K562 (cell line): ENCODE measurements around the gene NEUROG3. TPM values are rescaled to one million over a fixed set of nuclear protein-coding genes. Genes with fewer than 3 reads are reported as not detected.

Experiments used
- ATAC-seq: fragments of 200-7000 bp; cut with Tn5 transposase; 3 replicates; pipeline ENCODE4 v1.9.1; 2020; ENCODE audit warnings: moderate library complexity
- BruUV-seq: library from RNA; stranded (reverse); fragments of 400-500 nt; replicated peaks from 2 replicates; lab custom pipeline; 2021; lab: Mats Ljungman, UMichigan
- CTCF ChIA-PET: fragments of 300-600 bp; formaldehyde crosslinking; extraction: SDS; loops from one replicate; lab custom pipeline; 2021; ENCODE audit warnings: low intra/inter-chr PET ratio; lab: Yijun Ruan, JAX
- POLR2A ChIA-PET: fragments of 300-600, 350-650 bp; sonication (Branson Sonifier 250); formaldehyde crosslinking; extraction: SDS; loops from one replicate; lab custom pipeline; 2021; ENCODE audit warnings: antibody characterized with exemption, inconsistent platforms; lab: Yijun Ruan, JAX
- DNase-seq, 4 experiments: peaks; one replicate each; pipeline versions ENCODE4 v3.0.0 to v3.0.0-alpha.2; 2011 to 2018; ENCODE audit warnings: low spot score in 3 of 4, mixed read lengths in 3 of 4; ENCODE audit errors: extremely low read depth in 1 of 4
- FAIRE-seq: peaks from 2 replicates; lab custom pipeline; 2011; peaks lifted over from hg19 to GRCh38; lab: Jason Lieb, UNC
- H2AFZ ChIP-seq: 2 replicates; pipeline ENCODE4 v1.6.0; 2011; ENCODE audit warnings: low read depth, low read length, control low read depth, inconsistent platforms
- H3K27ac ChIP-seq: fragments of 200-600 bp; 3 replicates; pipeline ENCODE4 v1.8.0; 2011; ENCODE audit warnings: low read depth, mild to moderate bottlenecking, control low read depth, inconsistent platforms, low read length, moderate library complexity, mixed read lengths; ENCODE audit errors: extremely low read depth
- H3K27me3 ChIP-seq, 2 experiments: fragments of 300-600 bp in 1 of 2; 2 replicates in 1 of 2; 3 replicates in 1 of 2; pipeline versions ENCODE4 v1.6.0 to v1.8.0; 2011; ENCODE audit warnings: inconsistent platforms in 2 of 2, low read length in 2 of 2, mild to moderate bottlenecking in 1 of 2, mixed read lengths in 1 of 2, moderate library complexity in 1 of 2; ENCODE audit not compliant: control insufficient read depth in 2 of 2, insufficient read depth in 2 of 2
- H3K36me3 ChIP-seq: fragments of 300-600 bp; 3 replicates; pipeline ENCODE4 v1.8.0; 2011; ENCODE audit warnings: mild to moderate bottlenecking, low read length, inconsistent platforms; ENCODE audit not compliant: control insufficient read depth, insufficient read depth
- H3K4me1 ChIP-seq, 2 experiments: fragments of 200-600 bp in 1 of 2; replicated peaks in 1 of 2; 2 replicates in 1 of 2; 3 replicates in 1 of 2; pipeline versions ENCODE4 v1.5.1 to v1.8.0; 2011; ENCODE audit warnings: inconsistent platforms in 2 of 2, low read length in 2 of 2, mild to moderate bottlenecking in 1 of 2, mixed read lengths in 1 of 2, moderate library complexity in 1 of 2; ENCODE audit not compliant: control insufficient read depth in 2 of 2, insufficient read depth in 2 of 2
- H3K4me2 ChIP-seq: 2 replicates; pipeline ENCODE4 v1.6.1; 2011; ENCODE audit warnings: low read length, control low read depth, inconsistent platforms, mixed read lengths; ENCODE audit not compliant: insufficient read depth
- H3K4me3 ChIP-seq: fragments of 200-600 bp; sonication (generic), shearing (Covaris generic); 2 replicates; pipeline ENCODE4 v1.5.1; 2016; ENCODE audit warnings: control low read depth, inconsistent platforms
- H3K79me2 ChIP-seq: fragments of 200-600 bp; 3 replicates; pipeline ENCODE4 v1.8.0; 2011; ENCODE audit warnings: low read length, inconsistent platforms; ENCODE audit not compliant: control insufficient read depth, insufficient read depth
- H3K9ac ChIP-seq, 2 experiments: 2 replicates each; pipeline versions ENCODE4 v1.6.0 to v1.6.1; 2011; ENCODE audit warnings: low read depth in 2 of 2, low read length in 2 of 2, control low read depth in 1 of 2, inconsistent platforms in 1 of 2, mild to moderate bottlenecking in 1 of 2, mixed read lengths in 1 of 2; ENCODE audit not compliant: insufficient read depth in 1 of 2
- H3K9me1 ChIP-seq: one replicate; pipeline ENCODE4 v1.6.0; 2011; ENCODE audit warnings: inconsistent platforms, mild to moderate bottlenecking, low read length, moderate library complexity; ENCODE audit not compliant: control insufficient read depth, insufficient read depth
- H3K9me3 ChIP-seq: replicated peaks from 2 replicates; pipeline ENCODE4 v1.5.1; 2011; ENCODE audit warnings: low read depth, low read length, inconsistent platforms; ENCODE audit not compliant: control insufficient read depth, insufficient read depth
- H4K20me1 ChIP-seq: replicated peaks from 2 replicates; pipeline ENCODE4 v1.6.1; 2011; ENCODE audit warnings: low read length, inconsistent platforms, mixed read lengths; ENCODE audit not compliant: control insufficient read depth, insufficient read depth
- ARNT ChIP-seq, 2 experiments: fragments of 450-650 bp; IDR thresholded peaks; 2 replicates each; pipeline ENCODE4 v1.6.1; 2016; ENCODE audit warnings: mild to moderate bottlenecking in 1 of 2
- CBX3 ChIP-seq, 2 experiments: IDR thresholded peaks; 1 replicate in 1 of 2; 2 replicates in 1 of 2; pipeline ENCODE4 v1.6.1; 2012; ENCODE audit warnings: inconsistent platforms in 2 of 2, low read length in 2 of 2, borderline replicate concordance in 1 of 2, control low read depth in 1 of 2
- CBX5 ChIP-seq: IDR thresholded peaks from 2 replicates; pipeline ENCODE4 v1.6.1; 2014; ENCODE audit warnings: low read depth, borderline replicate concordance
- DIDO1 ChIP-seq: fragments of 450-650 bp; IDR thresholded peaks from 2 replicates; pipeline ENCODE4 v1.6.1; 2016; ENCODE audit warnings: low read depth, missing biosample characterization, missing genetic modification characterization
- ETS2 ChIP-seq: IDR thresholded peaks from 2 replicates; pipeline ENCODE4 v1.6.1; 2016; ENCODE audit warnings: borderline replicate concordance, missing genetic modification characterization, mild to moderate bottlenecking, moderate library complexity, missing compliant biosample characterization; ENCODE audit not compliant: poor library complexity, severe bottlenecking
- FOXA3 ChIP-seq, 2 experiments: fragments of 450-650 bp in 1 of 2; sonication (generic) in 1 of 2; formaldehyde crosslinking; IDR thresholded peaks in 1 of 2; conservative IDR thresholded peaks in 1 of 2; 2 replicates each; pipeline versions ENCODE4 v1.4.0 to v1.8.0; 2020 to 2022; ENCODE audit warnings: mild to moderate bottlenecking in 2 of 2, missing genetic modification reagents in 1 of 2
- MIER1 ChIP-seq: fragments of 450-650 bp; IDR thresholded peaks from 2 replicates; pipeline ENCODE4 v1.6.1; 2016; ENCODE audit warnings: antibody characterized with exemption, mild to moderate bottlenecking, low read depth
- SRSF7 ChIP-seq: fragments of 200-400 bp; formaldehyde crosslinking; optimal IDR thresholded peaks from 2 replicates; pipeline ENCODE3; 2017; ENCODE audit warnings: mild to moderate bottlenecking, low read depth, low read length
- STAG1 ChIP-seq: sonication (generic); formaldehyde crosslinking; IDR thresholded peaks from 2 replicates; pipeline ENCODE4 v1.5.0; 2020; ENCODE audit warnings: missing genetic modification reagents, borderline replicate concordance
- THRAP3 ChIP-seq: fragments of 450-650 bp; IDR thresholded peaks from 2 replicates; pipeline ENCODE4 v1.6.1; 2016; ENCODE audit warnings: mild to moderate bottlenecking, inconsistent platforms, borderline replicate concordance
- TOE1 ChIP-seq, 2 experiments: fragments of 450-650 bp in 1 of 2; sonication (generic) in 1 of 2; formaldehyde crosslinking in 1 of 2; IDR thresholded peaks; 2 replicates each; pipeline versions ENCODE4 v1.7.1 to v1.8.0; 2016 to 2022; ENCODE audit warnings: borderline replicate concordance in 2 of 2, mild to moderate bottlenecking in 2 of 2, antibody characterized with exemption in 1 of 2, inconsistent platforms in 1 of 2, low read depth in 1 of 2, missing genetic modification reagents in 1 of 2, moderate library complexity in 1 of 2
- TRIM28 ChIP-seq: fragments of 450-650 bp; IDR thresholded peaks from 2 replicates; pipeline ENCODE4 v1.6.1; 2017
- TSC22D4 ChIP-seq: fragments of 450-650 bp; IDR thresholded peaks from 2 replicates; pipeline ENCODE4 v1.6.1; 2016; ENCODE audit warnings: missing genetic modification characterization, missing biosample characterization, control low read depth
- XRCC3 ChIP-seq: fragments of 450-650 bp; IDR thresholded peaks from 2 replicates; pipeline ENCODE4 v1.6.1; 2017; ENCODE audit warnings: mild to moderate bottlenecking, moderate library complexity
- ZEB2 ChIP-seq: fragments of 450-650 bp; IDR thresholded peaks from 2 replicates; pipeline ENCODE4 v1.6.1; 2016
- ZNF146 ChIP-seq: IDR thresholded peaks from one replicate; pipeline ENCODE4 v1.6.1; 2018; ENCODE audit warnings: missing compliant biosample characterization; ENCODE audit not compliant: unreplicated experiment
- ZNF507 ChIP-seq: conservative IDR thresholded peaks from 2 replicates; pipeline ENCODE4 v1.6.1; 2017; ENCODE audit warnings: missing genetic modification characterization, missing compliant biosample characterization
- in situ Hi-C: fragments of 300-500 bp; cut with MboI; formaldehyde crosslinking; loops from 4 replicates; pipeline ENCODE4 v1.15.0; 2018; ENCODE audit warnings: inconsistent platforms, mixed read lengths
- intact Hi-C: fragments of 100-400 bp; cut with micrococcal nuclease; formaldehyde crosslinking; loops from 2 replicates; pipeline ENCODE4 v1.14.2; 2022
- polyA plus RNA-seq, 8 experiments: library from polyadenylated mRNA; depleted of rRNA in 4 of 8; stranded (reverse) in 5 of 8; unstranded in 3 of 8; fragments of >200 nt; fragmentation: Nextera tagmentation in 2 of 8; fragmentation: Illumina TruSeq in 1 of 8; extraction: Ambion mirVana in 2 of 8; extraction: Trizol in 1 of 8; gene quantifications; 2 replicates each; pipeline versions ENCODE4 v1.2.1 to v1.2.3, GENCODE V29; 2011 to 2014; ENCODE audit warnings: inconsistent platforms in 1 of 8, missing spikeins in 1 of 8
- total RNA-seq, 7 experiments: library from RNA; depleted of rRNA in 6 of 7; stranded (reverse); fragments of >200 nt in 6 of 7; fragmentation: Illumina TruSeq in 2 of 7; extraction: Trizol in 2 of 7; gene quantifications; 2 replicates each; pipeline versions ENCODE4 v1.2.1 to v1.2.3, GENCODE V29; 2011 to 2021; ENCODE audit warnings: low replicate concordance in 1 of 7
- TF ChIP-seq, protein P1 (sequence below): fragments of 450-650 bp; IDR thresholded peaks from 2 replicates; pipeline ENCODE4 v1.6.1; 2018; ENCODE audit warnings: mild to moderate bottlenecking, low read depth; ENCODE audit not compliant: partially characterized antibody
- TF ChIP-seq, protein P2 (sequence below): IDR thresholded peaks from 2 replicates; pipeline ENCODE4 v1.6.1; 2016; ENCODE audit warnings: missing genetic modification characterization, missing compliant biosample characterization

The NEUROG3 gene
- total and polyA plus RNA-seq, 9 of the 15 experiments (the other 6 are each of a cell fraction or from before 2014, with no cell fraction given) = not detected

DNA sequence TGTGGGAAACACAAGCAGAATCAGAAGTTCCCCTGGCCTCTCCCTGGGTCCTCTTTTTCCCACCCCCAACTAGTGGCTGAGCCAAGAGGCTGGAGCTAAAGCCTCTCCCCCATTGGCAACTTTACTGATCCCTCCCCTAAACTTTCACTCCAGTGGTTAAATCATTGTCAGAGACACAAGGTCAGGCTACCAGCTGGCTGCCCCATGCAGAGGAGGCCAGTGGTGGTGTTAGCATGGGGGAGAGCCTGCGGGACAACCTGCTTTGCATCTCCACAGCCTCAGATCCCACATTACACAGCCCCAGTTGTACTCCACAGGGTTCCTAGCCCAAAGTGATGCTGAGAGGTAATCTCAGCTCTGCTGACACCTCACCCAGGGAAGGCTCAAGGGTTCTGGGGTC is 21.0 kb downstream of the NEUROG3 start (continued):
- no peak for TF ChIP-seq FOXA3 (CRISPR knock-in tag; conservative IDR thresholded peaks at IDR 0.05 in 1 of 2, IDR thresholded peaks at IDR 0.05 in 1 of 2)
- no peak for TF ChIP-seq SRSF7
- no peak for TF ChIP-seq THRAP3
- TF ChIP-seq STAG1 = no peak
- TF ChIP-seq TSC22D4 (tag) = no peak

DNA sequence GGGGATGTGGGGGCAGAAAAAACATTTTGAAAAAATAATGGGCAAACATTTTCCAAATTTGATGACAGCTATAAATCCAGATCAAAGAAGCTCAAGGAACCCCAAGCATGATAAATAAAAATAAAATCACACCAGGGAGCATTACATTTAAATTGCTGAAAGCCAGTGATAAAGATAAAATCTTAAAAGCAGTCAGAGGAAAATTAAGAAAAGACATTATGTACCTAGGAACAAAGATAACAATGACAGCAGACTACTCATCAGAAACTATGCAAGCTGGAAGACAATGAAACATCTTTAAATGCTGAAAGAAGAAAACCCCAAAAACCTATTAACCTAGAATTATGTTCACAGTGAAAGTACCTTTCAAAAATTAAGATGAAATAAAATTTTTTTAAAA is 23.3 kb downstream of the NEUROG3 start:
- POLR2A ChIA-PET = no interaction called here
- no peaks in the 10 kb centered on the region for H3K4me1 ChIP-seq
- in situ Hi-C loops = no loop called here
- TF ChIP-seq, protein P1, sequence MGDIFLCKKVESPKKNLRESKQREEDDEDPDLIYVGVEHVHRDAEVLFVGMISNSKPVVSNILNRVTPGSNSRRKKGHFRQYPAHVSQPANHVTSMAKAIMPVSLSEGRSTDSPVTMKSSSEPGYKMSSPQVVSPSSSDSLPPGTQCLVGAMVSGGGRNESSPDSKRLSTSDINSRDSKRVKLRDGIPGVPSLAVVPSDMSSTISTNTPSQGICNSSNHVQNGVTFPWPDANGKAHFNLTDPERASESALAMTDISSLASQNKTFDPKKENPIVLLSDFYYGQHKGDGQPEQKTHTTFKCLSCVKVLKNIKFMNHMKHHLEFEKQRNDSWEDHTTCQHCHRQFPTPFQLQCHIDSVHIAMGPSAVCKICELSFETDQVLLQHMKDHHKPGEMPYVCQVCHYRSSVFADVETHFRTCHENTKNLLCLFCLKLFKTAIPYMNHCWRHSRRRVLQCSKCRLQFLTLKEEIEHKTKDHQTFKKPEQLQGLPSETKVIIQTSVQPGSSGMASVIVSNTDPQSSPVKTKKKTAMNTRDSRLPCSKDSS = peak; percentile 87
- TF ChIP-seq ARNT (IDR thresholded peaks at IDR 0.05) (0 out of 4 replicates have a peak, but pooled peaks of 1 of the 2 experiments have one; percentile 16), XRCC3 (peak; percentile 73; the same call in 1 of the 2 replicates), TRIM28 (peak; percentile 99), ZNF507 (tag) (0 out of 2 replicates have a peak, but pooled peaks have one; percentile 24), TOE1 (IDR thresholded peaks at IDR 0.05; ENCODE audit: borderline replicate concordance) (no peak), TOE1 (CRISPR knock-in tag; IDR thresholded peaks at IDR 0.05; ENCODE audit: borderline replicate concordance, low read depth) (no peak), ZNF146 (CRISPR knock-in tag) (peak; percentile 26), ZEB2 (0 out of 2 replicates have a peak, but pooled peaks have one; percentile 24), MIER1 (0 out of 2 replicates have a peak, but pooled peaks have one; percentile 50), DIDO1 (no peak), CBX3 (IDR thresholded peaks at IDR 0.05; ENCODE audit: borderline replicate concordance in 1 of 2, low read length in 2 of 2) (peak in 1 of 2 experiments; percentile 99; a peak in 2 of 3 replicates), ETS2 (no peak), CBX5 (peak; percentile 95)
- TF ChIP-seq, protein P2, sequence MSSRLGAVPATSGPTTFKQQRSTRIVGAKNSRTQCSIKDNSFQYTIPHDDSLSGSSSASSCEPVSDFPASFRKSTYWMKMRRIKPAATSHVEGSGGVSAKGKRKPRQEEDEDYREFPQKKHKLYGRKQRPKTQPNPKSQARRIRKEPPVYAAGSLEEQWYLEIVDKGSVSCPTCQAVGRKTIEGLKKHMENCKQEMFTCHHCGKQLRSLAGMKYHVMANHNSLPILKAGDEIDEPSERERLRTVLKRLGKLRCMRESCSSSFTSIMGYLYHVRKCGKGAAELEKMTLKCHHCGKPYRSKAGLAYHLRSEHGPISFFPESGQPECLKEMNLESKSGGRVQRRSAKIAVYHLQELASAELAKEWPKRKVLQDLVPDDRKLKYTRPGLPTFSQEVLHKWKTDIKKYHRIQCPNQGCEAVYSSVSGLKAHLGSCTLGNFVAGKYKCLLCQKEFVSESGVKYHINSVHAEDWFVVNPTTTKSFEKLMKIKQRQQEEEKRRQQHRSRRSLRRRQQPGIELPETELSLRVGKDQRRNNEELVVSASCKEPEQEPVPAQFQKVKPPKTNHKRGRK (tag) = peak; percentile 29; the same call in 1 of the 2 replicates

More for the DNA sequence above, 23.3 kb downstream of the NEUROG3 start:
- Histone ChIP-seq H3K27me3 (no peaks in the 10 kb centered on the region; a peak in 1 of 5 replicates), H3K36me3 (no peaks in the 10 kb centered on the region), H3K79me2 (no peaks in the 10 kb centered on the region), H2AFZ (no peak overlapping the region), H3K9me3 (peaks cover 5% of the 10 kb centered on the region; the same call in 1 of the 2 replicates), H3K9me1 (no peaks in the 10 kb centered on the region), H3K4me3 (no peak overlapping the region), H3K27ac (no peak overlapping the region), H3K9ac (no peak overlapping the region), H3K4me2 (no peak overlapping the region), H4K20me1 (no peaks in the 10 kb centered on the region)
- intact Hi-C loops = no loop called here
- DNase-seq (no peak), ATAC-seq (no peak), FAIRE-seq (peak; percentile 42)
- no TSS peak for BruUV-seq
- CTCF ChIA-PET = no interaction called here
